H1 (cell line): Measurements from ENCODE around the gene MZF1. TPM values are rescaled to one million over a fixed set of nuclear protein-coding genes. Genes with fewer than 3 reads are reported as not detected.
"Not testable (repeated sequence)": the region's sequence is repeated elsewhere in the genome, so short reads cannot be mapped to it uniquely, and the experiment has no call there.

Experiments used
- CTCF ChIA-PET: fragments of 300-600 bp; sonication (Branson Sonifier 250); formaldehyde crosslinking; loops from one replicate; lab custom pipeline; 2021; ENCODE audit not compliant: partially characterized antibody; lab: Charles Lee
- POLR2A ChIA-PET: fragments of 300-600 bp; sonication (Branson Sonifier 250); formaldehyde crosslinking; loops from one replicate; lab custom pipeline; 2021; ENCODE audit warnings: inconsistent platforms; ENCODE audit not compliant: partially characterized antibody; lab: Charles Lee
- DNase-seq, 2 experiments: peaks; one replicate each; pipeline versions ENCODE4 v3.0.0 to v3.0.0-alpha.2; 2010 to 2022; ENCODE audit warnings: low spot score in 2 of 2, low read depth in 1 of 2, mixed read lengths in 1 of 2
- FAIRE-seq: peaks from 2 replicates; lab custom pipeline; 2011; peaks lifted over from hg19 to GRCh38; lab: Jason Lieb, UNC
- H2AFZ ChIP-seq: 2 replicates; pipeline ENCODE4 v1.8.1; 2012; ENCODE audit warnings: low read length, inconsistent platforms
- H2AK5ac ChIP-seq: 2 replicates; pipeline ENCODE4 v1.6.1; 2013; ENCODE audit warnings: low read depth, low read length
- H2BK120ac ChIP-seq: replicated peaks from 2 replicates; pipeline ENCODE3; 2013; ENCODE audit warnings: low read depth, low read length, inconsistent platforms
- H2BK12ac ChIP-seq: 2 replicates; pipeline ENCODE4 v1.6.1; 2013; ENCODE audit warnings: low read depth, low read length
- H2BK15ac ChIP-seq: 2 replicates; pipeline ENCODE4 v1.6.1; 2013; ENCODE audit warnings: low read length
- H2BK20ac ChIP-seq: 2 replicates; pipeline ENCODE4 v1.6.1; 2013; ENCODE audit warnings: low read length
- H2BK5ac ChIP-seq: 2 replicates; pipeline ENCODE4 v1.6.1; 2013; ENCODE audit warnings: low read depth, low read length
- H3K14ac ChIP-seq: 2 replicates; pipeline ENCODE4 v1.6.1; 2013; ENCODE audit warnings: inconsistent platforms; ENCODE audit not compliant: insufficient read length
- H3K18ac ChIP-seq: 2 replicates; pipeline ENCODE4 v1.6.1; 2013; ENCODE audit warnings: low read length; ENCODE audit errors: extremely low read depth
- H3K23ac ChIP-seq: 2 replicates; pipeline ENCODE4 v1.6.1; 2013; ENCODE audit warnings: inconsistent platforms; ENCODE audit not compliant: insufficient read length
- H3K23me2 ChIP-seq: 2 replicates; pipeline ENCODE4 v1.6.1; 2013; ENCODE audit warnings: low read depth, low read length
- H3K27ac ChIP-seq: 2 replicates; pipeline ENCODE4 v1.6.1; 2011; ENCODE audit warnings: low read depth, low read length, inconsistent platforms
- H3K27me3 ChIP-seq, 4 experiments: replicated peaks in 1 of 4; 1 replicate in 1 of 4; 2 replicates in 3 of 4; pipeline versions ENCODE4 v1.6.1 to v1.8.1; 2011 to 2013; ENCODE audit warnings: low read length in 3 of 4, mild to moderate bottlenecking in 3 of 4, inconsistent platforms in 2 of 4, mixed read lengths in 2 of 4, moderate library complexity in 1 of 4; ENCODE audit not compliant: control insufficient read depth in 3 of 4, insufficient read depth in 3 of 4; ENCODE audit errors: extremely low read depth in 1 of 4
- H3K36me3 ChIP-seq, 4 experiments: 2 replicates each; pipeline versions ENCODE4 v1.6.1 to v1.8.1; 2011 to 2013; ENCODE audit warnings: mild to moderate bottlenecking in 4 of 4, low read length in 3 of 4, moderate library complexity in 2 of 4, control low read depth in 1 of 4, inconsistent platforms in 1 of 4; ENCODE audit not compliant: insufficient read depth in 4 of 4, control insufficient read depth in 2 of 4
- H3K4ac ChIP-seq: replicated peaks from 2 replicates; pipeline ENCODE3; 2013; ENCODE audit warnings: low read length, low read depth, mixed read lengths, inconsistent platforms; ENCODE audit not compliant: insufficient read length
- H3K4me1 ChIP-seq, 4 experiments: replicated peaks in 1 of 4; 1 replicate in 1 of 4; 2 replicates in 3 of 4; pipeline versions ENCODE4 v1.6.1 to v1.8.1; 2011 to 2013; ENCODE audit warnings: low read length in 3 of 4, inconsistent platforms in 2 of 4, mixed read lengths in 1 of 4; ENCODE audit not compliant: insufficient read depth in 4 of 4, control insufficient read depth in 3 of 4
- H3K4me2 ChIP-seq, 2 experiments: 2 replicates each; pipeline versions ENCODE4 v1.6.1 to v1.8.1; 2011 to 2013; ENCODE audit warnings: low read depth in 2 of 2, low read length in 2 of 2, control low read depth in 1 of 2, inconsistent platforms in 1 of 2, mild to moderate bottlenecking in 1 of 2; ENCODE audit not compliant: insufficient read depth in 1 of 2
- H3K4me3 ChIP-seq, 4 experiments: fragments of 200-600, 300-600 bp in 1 of 4; sonication (generic), shearing (Covaris generic), sonication (Bioruptor Twin) in 1 of 4; 2 replicates each; pipeline versions ENCODE4 v1.5.1 to v1.8.1; 2011 to 2016; ENCODE audit warnings: low read length in 4 of 4, low read depth in 3 of 4, control low read depth in 2 of 4, inconsistent platforms in 2 of 4, mild to moderate bottlenecking in 2 of 4, mixed read lengths in 1 of 4, moderate library complexity in 1 of 4; ENCODE audit not compliant: insufficient read depth in 2 of 4; ENCODE audit errors: extremely low read depth in 1 of 4
- H3K56ac ChIP-seq: replicated peaks from 2 replicates; pipeline ENCODE3; 2013; ENCODE audit warnings: low read depth, mild to moderate bottlenecking, mixed read lengths, low read length, inconsistent platforms; ENCODE audit not compliant: insufficient read length
- H3K79me1 ChIP-seq: 2 replicates; pipeline ENCODE4 v1.6.1; 2013; ENCODE audit warnings: low read depth, low read length, control low read depth
- H3K79me2 ChIP-seq, 2 experiments: 2 replicates each; pipeline versions ENCODE4 v1.6.1 to v1.8.1; 2012 to 2013; ENCODE audit warnings: low read length in 2 of 2, mild to moderate bottlenecking in 2 of 2, inconsistent platforms in 1 of 2; ENCODE audit not compliant: insufficient read depth in 2 of 2, control insufficient read depth in 1 of 2
- H3K9ac ChIP-seq, 4 experiments: replicated peaks in 1 of 4; 1 replicate in 1 of 4; 2 replicates in 3 of 4; pipeline versions ENCODE4 v1.6.1 to v1.8.1; 2011 to 2013; ENCODE audit warnings: low read depth in 3 of 4, low read length in 3 of 4, control low read depth in 2 of 4, mild to moderate bottlenecking in 2 of 4, moderate library complexity in 2 of 4, inconsistent platforms in 1 of 4; ENCODE audit errors: extremely low read depth in 1 of 4
- H3K9me3 ChIP-seq, 2 experiments: 2 replicates each; pipeline versions ENCODE4 v1.6.1 to v1.8.1; 2012 to 2013; ENCODE audit warnings: mild to moderate bottlenecking in 2 of 2, moderate library complexity in 2 of 2, control low read depth in 1 of 2, inconsistent platforms in 1 of 2, low read depth in 1 of 2, low read length in 1 of 2, mixed read lengths in 1 of 2; ENCODE audit not compliant: insufficient read depth in 2 of 2
- H4K20me1 ChIP-seq, 2 experiments: replicated peaks in 1 of 2; 2 replicates each; pipeline versions ENCODE3 to v1.8.1; 2011 to 2013; ENCODE audit warnings: inconsistent platforms in 2 of 2, low read length in 2 of 2, mild to moderate bottlenecking in 1 of 2; ENCODE audit not compliant: insufficient read depth in 2 of 2, control insufficient read depth in 1 of 2
- H4K5ac ChIP-seq: 2 replicates; pipeline ENCODE4 v1.6.1; 2013; ENCODE audit warnings: low read length, low read depth, mixed read lengths, inconsistent platforms; ENCODE audit not compliant: insufficient read length
- H4K8ac ChIP-seq: 2 replicates; pipeline ENCODE4 v1.8.0; 2013; ENCODE audit warnings: mild to moderate bottlenecking, moderate library complexity, low read length, inconsistent platforms; ENCODE audit not compliant: insufficient read depth; ENCODE audit errors: extremely low read depth
- H4K91ac ChIP-seq: replicated peaks from 2 replicates; pipeline ENCODE3; 2013; ENCODE audit warnings: low read length, mixed read lengths, inconsistent platforms; ENCODE audit not compliant: insufficient read length
- WGBS, 2 experiments: shearing (Covaris generic) in 1 of 2; methylation state at CpG; one replicate each; pipeline versions ENCODE4 v1.1.6 to v1.1.7; 2013 to 2015; ENCODE audit warnings: low lambda C conversion rate in 2 of 2, mixed read lengths in 2 of 2, inconsistent platforms in 1 of 2, low coverage in 1 of 2, missing lambda C conversion rate in 1 of 2; ENCODE audit not compliant: insufficient replicate concordance in 2 of 2, insufficient coverage in 1 of 2, insufficient read length in 1 of 2; ENCODE audit errors: extremely low coverage in 1 of 2, missing lambda C conversion rate in 1 of 2; 5-methylcytosine and 5-hydroxymethylcytosine counted together
- polyA plus RNA-seq, 7 experiments: library from polyadenylated mRNA; depleted of rRNA in 3 of 7; stranded (reverse) in 5 of 7; unstranded in 2 of 7; fragments of >200 nt in 5 of 7; fragments of 200-250 nt in 2 of 7; gene quantifications; 1 replicate in 5 of 7; 2 replicates in 1 of 7; 4 replicates in 1 of 7; pipeline versions ENCODE4 v1.2.1 to v1.2.3, GENCODE V29; 2011 to 2013; ENCODE audit warnings: missing spikeins in 2 of 7, mixed read lengths in 2 of 7
- total RNA-seq: library from RNA; stranded (reverse); fragmentation: NEBNext Ultra II Directional; extraction: Animal tissue kit (Norgen Biotek cat#: 25700); gene quantifications from 2 replicates; pipeline ENCODE4 v1.2.1, GENCODE V29; 2021

Gene MZF1
- total and polyA plus RNA-seq, 2 of the 8 experiments (the other 6 are each of a cell fraction or from before 2014, with no cell fraction given): 15.2 to 25.0 TPM

DNA sequence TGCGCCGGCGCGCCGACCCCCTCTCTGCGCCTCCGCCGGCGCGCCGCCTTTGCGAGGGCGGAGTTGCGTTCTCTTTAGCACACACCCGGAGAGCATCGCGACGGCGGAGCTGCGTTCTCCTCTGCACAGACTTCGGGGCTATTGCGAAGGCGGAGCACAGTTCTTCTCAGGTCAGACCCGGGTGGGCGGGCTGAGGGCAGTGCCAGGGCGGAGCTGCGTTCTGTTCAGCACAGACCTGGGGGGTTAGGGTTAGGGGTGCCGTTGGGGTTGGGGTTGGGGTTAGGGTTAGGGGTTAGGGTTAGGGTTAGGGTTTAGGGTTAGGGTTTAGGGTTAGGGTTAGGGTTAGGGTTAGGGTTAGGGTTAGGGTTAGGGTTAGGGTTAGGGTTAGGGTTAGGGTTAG, 34.1 kb upstream of the MZF1 start:
- H3K4ac ChIP-seq, H4K8ac ChIP-seq, H4K91ac ChIP-seq, H4K5ac ChIP-seq, H3K27me3 ChIP-seq, FAIRE-seq, H3K23me2 ChIP-seq, H3K9me3 ChIP-seq, H2BK15ac ChIP-seq, H3K18ac ChIP-seq, DNase-seq, H2BK20ac ChIP-seq, H3K79me2 ChIP-seq, H2BK120ac ChIP-seq, H3K4me1 ChIP-seq, H2AK5ac ChIP-seq, H2BK12ac ChIP-seq, H2AFZ ChIP-seq, H3K36me3 ChIP-seq, H3K27ac ChIP-seq, H3K79me1 ChIP-seq, H3K9ac ChIP-seq, H3K4me2 ChIP-seq, CTCF ChIA-PET, H3K14ac ChIP-seq, H3K4me3 ChIP-seq, H2BK5ac ChIP-seq, H4K20me1 ChIP-seq, H3K23ac ChIP-seq, POLR2A ChIA-PET, H3K56ac ChIP-seq: not testable (repeated sequence)
- no CpG with 5 or more reads among the region's 28 CpGs for WGBS, 2 experiments
